GM20000 (cell line): ENCODE results near the gene TNXB.
"Not testable (repeated sequence)": the region's sequence is repeated elsewhere in the genome, so short reads cannot be mapped to it uniquely, and the experiment has no call there.

ENCODE experiments used
- DNase-seq: peaks from one replicate; pipeline ENCODE4 v3.0.0; 2012; ENCODE audit warnings: low spot score
- TF ChIP-seq, protein P1 (sequence below): IDR thresholded peaks from 2 replicates; pipeline ENCODE4 v1.5.1; 2012; ENCODE audit warnings: mild to moderate bottlenecking, control low read depth; ENCODE audit errors: extremely low read depth, missing control alignments

The TNXB gene

DNA sequence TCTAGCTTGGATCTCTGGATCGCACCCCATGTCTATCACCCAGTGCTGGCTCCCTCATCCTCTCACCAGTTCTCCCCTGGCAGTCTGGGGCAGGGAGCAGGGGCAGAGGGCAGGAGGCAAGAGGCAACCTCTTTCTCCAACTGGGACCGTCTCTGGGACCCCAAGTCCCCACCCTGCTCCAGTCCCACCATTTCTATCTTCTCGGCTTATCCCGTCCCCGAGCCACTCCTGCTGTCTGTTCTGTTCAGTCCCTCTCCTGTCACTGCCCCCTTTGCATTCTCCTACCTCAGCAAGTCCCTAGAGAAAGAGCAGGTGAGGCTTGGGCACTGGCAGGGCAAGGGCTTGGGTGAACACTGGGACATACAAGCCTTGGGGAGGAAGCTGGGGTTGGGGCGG, 625 bp upstream of the TNXB start:
- TF ChIP-seq, protein P1, sequence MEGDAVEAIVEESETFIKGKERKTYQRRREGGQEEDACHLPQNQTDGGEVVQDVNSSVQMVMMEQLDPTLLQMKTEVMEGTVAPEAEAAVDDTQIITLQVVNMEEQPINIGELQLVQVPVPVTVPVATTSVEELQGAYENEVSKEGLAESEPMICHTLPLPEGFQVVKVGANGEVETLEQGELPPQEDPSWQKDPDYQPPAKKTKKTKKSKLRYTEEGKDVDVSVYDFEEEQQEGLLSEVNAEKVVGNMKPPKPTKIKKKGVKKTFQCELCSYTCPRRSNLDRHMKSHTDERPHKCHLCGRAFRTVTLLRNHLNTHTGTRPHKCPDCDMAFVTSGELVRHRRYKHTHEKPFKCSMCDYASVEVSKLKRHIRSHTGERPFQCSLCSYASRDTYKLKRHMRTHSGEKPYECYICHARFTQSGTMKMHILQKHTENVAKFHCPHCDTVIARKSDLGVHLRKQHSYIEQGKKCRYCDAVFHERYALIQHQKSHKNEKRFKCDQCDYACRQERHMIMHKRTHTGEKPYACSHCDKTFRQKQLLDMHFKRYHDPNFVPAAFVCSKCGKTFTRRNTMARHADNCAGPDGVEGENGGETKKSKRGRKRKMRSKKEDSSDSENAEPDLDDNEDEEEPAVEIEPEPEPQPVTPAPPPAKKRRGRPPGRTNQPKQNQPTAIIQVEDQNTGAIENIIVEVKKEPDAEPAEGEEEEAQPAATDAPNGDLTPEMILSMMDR: no peak
- no peak for DNase-seq

DNA sequence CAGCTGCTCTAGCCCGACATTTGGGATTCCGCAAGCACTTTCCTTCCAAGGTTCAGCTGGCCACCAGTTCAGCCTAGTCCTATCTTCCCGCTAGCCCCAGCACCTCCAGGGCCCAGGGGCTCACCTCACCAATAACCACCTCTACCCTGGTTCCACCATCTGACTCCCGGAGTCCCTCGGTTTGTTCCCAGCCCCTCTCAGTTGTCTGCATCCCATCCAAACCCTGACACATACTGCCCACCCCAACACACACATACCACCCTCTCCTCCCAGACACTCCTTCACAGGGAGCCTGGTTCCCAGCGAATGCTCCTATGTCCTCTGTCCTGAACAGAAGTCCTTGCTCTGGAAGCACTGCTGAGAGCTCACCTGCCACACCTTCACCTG, 418 bp downstream of the TNXB start:
- TF ChIP-seq, protein P1: no peak
- no peak for DNase-seq

DNA sequence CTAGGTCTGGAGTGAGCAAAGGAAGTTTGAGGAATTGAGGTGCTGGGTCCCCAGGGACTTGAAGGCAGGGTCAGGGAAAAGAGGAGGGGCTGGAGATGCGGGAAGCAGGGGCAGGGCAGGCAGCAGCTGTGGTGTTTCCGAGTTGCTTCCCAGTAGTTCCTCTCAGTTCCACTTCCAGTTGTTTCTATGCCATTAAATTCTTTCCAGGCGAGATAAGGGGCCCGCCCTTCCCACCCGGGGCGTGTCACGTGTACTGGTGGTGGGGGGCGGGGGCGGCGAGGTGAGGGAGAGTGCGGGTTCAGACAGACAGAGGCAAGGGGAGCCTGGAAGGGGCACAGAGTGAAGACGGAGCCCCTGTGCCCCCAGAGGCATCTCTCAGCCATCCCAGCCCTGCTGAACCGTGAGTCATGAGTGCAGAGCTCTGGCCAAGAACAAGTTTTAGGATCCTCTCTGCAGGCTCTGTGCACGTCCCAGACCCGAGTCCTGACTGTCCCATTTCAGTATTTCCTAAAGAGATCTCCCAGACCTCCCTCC, 977 bp downstream of the TNXB start:
- TF ChIP-seq, protein P1: no peak
- DNase-seq: no peak

DNA sequence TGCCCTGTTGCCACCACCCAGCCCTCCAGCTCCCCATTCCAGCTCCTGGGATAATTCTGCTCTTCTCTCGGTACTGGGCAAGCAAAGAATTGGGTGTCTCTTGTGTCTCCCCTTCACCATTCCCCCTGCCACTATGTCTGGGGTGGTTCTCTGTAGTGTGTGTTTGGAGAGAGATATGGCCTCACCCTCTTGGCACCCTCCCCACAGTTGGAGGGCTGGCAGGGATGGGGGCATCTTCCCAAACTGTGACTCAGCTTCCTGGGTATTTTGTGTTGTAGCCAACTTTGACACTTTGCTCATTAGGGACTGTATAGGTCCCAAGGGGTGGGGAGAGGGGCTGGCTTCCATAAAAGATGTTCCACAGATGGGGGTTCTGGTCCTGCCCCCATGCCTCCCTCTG, 1.7 kb downstream of the TNXB start:
- no peak for DNase-seq

DNA sequence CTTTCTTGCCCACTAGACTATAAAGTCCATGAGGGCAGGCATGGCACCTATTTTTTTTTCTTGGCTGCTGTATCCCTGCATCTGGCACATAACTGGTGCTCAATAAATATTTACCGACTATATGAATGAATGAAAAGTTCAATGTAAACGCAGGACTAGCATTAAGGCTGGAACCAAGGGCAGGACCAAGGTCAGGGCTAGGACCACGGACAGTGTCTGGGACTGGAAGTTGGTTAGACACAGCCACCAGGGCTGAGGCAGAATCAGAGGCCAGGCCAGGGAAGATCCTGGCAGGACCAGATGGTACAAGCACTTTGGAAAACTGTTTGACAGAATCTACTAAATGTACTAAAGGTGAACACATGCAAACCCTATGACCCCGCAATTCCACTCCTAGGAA, 3.7 kb downstream of the TNXB start:
- DNase-seq: no peak
- TF ChIP-seq, protein P1: no peak

More for the DNA sequence above, 1.7 kb downstream of the TNXB start:
- TF ChIP-seq, protein P1: no peak

DNA sequence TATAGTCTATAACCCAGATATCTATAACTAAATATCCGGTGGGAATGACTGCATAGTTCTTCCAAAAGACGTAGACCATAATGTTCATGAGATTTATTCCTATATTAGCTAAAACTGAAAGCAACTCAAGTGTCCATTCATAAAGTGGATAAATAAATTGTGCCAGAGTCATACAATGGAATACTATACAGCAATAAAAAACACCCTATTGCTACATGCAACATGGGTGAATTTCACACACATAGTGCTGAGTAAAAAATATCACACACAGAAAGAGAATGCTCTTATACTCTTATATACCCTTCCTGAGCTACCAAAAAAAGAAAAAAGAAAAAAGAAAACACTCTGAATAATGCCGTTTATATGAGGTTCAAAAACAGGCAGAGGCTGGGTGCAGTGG, 6.9 kb downstream of the TNXB start:
- TF ChIP-seq, protein P1: no peak
- no peak for DNase-seq

DNA sequence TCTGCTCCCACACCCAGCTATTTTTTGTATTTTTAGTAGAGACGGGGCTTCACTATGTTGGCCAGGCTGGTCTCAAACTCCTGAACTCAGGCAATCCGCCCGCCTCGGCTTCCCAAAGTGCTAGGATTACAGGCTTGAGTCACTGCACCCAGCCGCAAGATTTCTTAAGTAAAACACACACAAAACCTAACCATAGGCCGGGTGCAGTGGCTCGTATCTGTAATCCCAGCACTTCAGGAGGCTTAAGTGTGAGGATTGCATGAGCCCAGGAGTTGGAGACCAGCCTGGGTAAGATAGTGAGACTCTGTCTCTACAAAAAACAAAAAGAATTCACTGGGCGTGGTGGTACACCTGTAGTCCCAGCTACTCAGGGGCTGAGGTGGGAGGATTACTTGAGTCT, 8.9 kb downstream of the TNXB start:
- DNase-seq: not testable (repeated sequence)

DNA sequence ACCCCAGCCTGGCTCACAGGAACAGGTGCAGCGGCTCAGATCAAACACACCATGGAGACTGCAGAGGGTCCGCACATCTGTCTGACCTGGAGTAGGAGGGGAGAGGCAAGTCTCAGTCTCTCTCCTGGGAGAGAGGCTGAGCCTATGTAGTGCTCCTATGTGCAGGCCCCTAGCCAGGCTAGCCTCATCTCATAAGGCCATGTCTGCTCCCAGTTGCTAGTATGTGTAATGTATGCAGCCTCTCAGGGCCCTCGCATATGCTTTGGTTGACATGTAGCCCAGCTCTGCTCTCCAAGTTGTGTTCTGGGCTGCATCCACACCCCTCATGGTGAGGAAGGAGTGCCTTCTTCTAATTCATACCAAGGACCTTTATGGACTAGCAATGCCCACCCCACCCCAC, 11.8 kb downstream of the TNXB start:
- DNase-seq: no peak
- TF ChIP-seq, protein P1: no peak
